HepG2 (cell line): ENCODE results near the gene LOXL3. TPM values are rescaled to one million over a fixed set of nuclear protein-coding genes. Genes with fewer than 3 reads are reported as not detected.
A peak's percentile ranks its signal among the peaks of the same experiment; 100 is the strongest.

ENCODE experiments used
- ATAD3A ChIP-seq: sonication (generic); formaldehyde crosslinking; IDR thresholded peaks from 2 replicates; pipeline ENCODE4 v1.4.0; 2020; ENCODE audit warnings: missing genetic modification reagents
- CBX1 ChIP-seq: IDR thresholded peaks from one replicate; pipeline ENCODE4 v1.6.1; 2016; ENCODE audit warnings: antibody characterized with exemption, low read depth
- ELF4 ChIP-seq: sonication (generic); formaldehyde crosslinking; IDR thresholded peaks from 2 replicates; pipeline ENCODE4 v1.5.0; 2020; ENCODE audit warnings: missing genetic modification reagents, mild to moderate bottlenecking, moderate library complexity, borderline replicate concordance
- FOXJ3 ChIP-seq: sonication (generic); formaldehyde crosslinking; IDR thresholded peaks from 2 replicates; pipeline ENCODE4 v1.4.0; 2020; ENCODE audit warnings: missing genetic modification reagents, mild to moderate bottlenecking, borderline replicate concordance
- GPN1 ChIP-seq: sonication (generic); formaldehyde crosslinking; IDR thresholded peaks from 2 replicates; pipeline ENCODE4 v1.5.1; 2020; ENCODE audit warnings: missing genetic modification reagents, borderline replicate concordance
- GZF1 ChIP-seq: sonication (generic); formaldehyde crosslinking; IDR thresholded peaks from 2 replicates; pipeline ENCODE4 v1.5.1; 2020; ENCODE audit warnings: mild to moderate bottlenecking, missing genetic modification reagents
- HES4 ChIP-seq: sonication (generic); formaldehyde crosslinking; IDR thresholded peaks from 2 replicates; pipeline ENCODE4 v1.9.0; 2021; ENCODE audit warnings: mild to moderate bottlenecking, missing genetic modification reagents, borderline replicate concordance
- MXD4 ChIP-seq: IDR thresholded peaks from 2 replicates; pipeline ENCODE4 v1.6.1; 2016; ENCODE audit warnings: mild to moderate bottlenecking, missing biosample characterization, missing genetic modification reagents
- NFE2L2 ChIP-seq: fragments of 150-350 bp; IDR thresholded peaks from 2 replicates; pipeline ENCODE4 v1.6.1; 2014; ENCODE audit warnings: low read length
- NFYB ChIP-seq: sonication (generic); formaldehyde crosslinking; IDR thresholded peaks from 2 replicates; pipeline ENCODE4 v1.4.0; 2020; ENCODE audit warnings: missing genetic modification reagents
- POLR2AphosphoS5 ChIP-seq: IDR thresholded peaks from 2 replicates; pipeline ENCODE4 v1.6.1; 2012; ENCODE audit warnings: low read depth, low read length
- RAD21 ChIP-seq: fragments of 450-650 bp; formaldehyde crosslinking; IDR thresholded peaks from 2 replicates; pipeline ENCODE4 v1.5.0; 2020; ENCODE audit warnings: mild to moderate bottlenecking
- RARA ChIP-seq: IDR thresholded peaks from 2 replicates; pipeline ENCODE4 v1.6.1; 2016; ENCODE audit warnings: missing genetic modification reagents, missing compliant biosample characterization
- SMAD1 ChIP-seq: sonication (generic); formaldehyde crosslinking; IDR thresholded peaks from 2 replicates; pipeline ENCODE4 v1.4.0; 2020; ENCODE audit warnings: missing genetic modification reagents, low read depth, mild to moderate bottlenecking, borderline replicate concordance
- SP4 ChIP-seq: sonication (generic); formaldehyde crosslinking; IDR thresholded peaks from 2 replicates; pipeline ENCODE4 v1.8.1; 2023; ENCODE audit warnings: mild to moderate bottlenecking, missing genetic modification reagents
- ZFYVE20 ChIP-seq: sonication (generic); formaldehyde crosslinking; IDR thresholded peaks from 2 replicates; pipeline ENCODE4 v1.8.0; 2023; ENCODE audit warnings: low read depth, mild to moderate bottlenecking, moderate library complexity, missing genetic modification reagents, borderline replicate concordance
- ZNF17 ChIP-seq: sonication (generic); formaldehyde crosslinking; IDR thresholded peaks from 2 replicates; pipeline ENCODE4 v1.5.0; 2020; ENCODE audit warnings: mild to moderate bottlenecking, missing genetic modification reagents
- ZNF253 ChIP-seq: sonication (generic); formaldehyde crosslinking; IDR thresholded peaks from 2 replicates; pipeline ENCODE4 v1.8.0; 2022; ENCODE audit warnings: mild to moderate bottlenecking, missing genetic modification reagents, borderline replicate concordance
- ZNF317 ChIP-seq: sonication (generic); formaldehyde crosslinking; IDR thresholded peaks from 2 replicates; pipeline ENCODE4 v1.5.0; 2020; ENCODE audit warnings: mild to moderate bottlenecking, missing genetic modification reagents
- ZNF446 ChIP-seq: sonication (generic); formaldehyde crosslinking; IDR thresholded peaks from 2 replicates; pipeline ENCODE4 v1.5.0; 2020; ENCODE audit warnings: mild to moderate bottlenecking, missing genetic modification reagents
- ZNF468 ChIP-seq: sonication (generic); formaldehyde crosslinking; IDR thresholded peaks from 2 replicates; pipeline ENCODE4 v1.8.0; 2022; ENCODE audit warnings: mild to moderate bottlenecking, moderate library complexity, missing genetic modification reagents
- ZNF550 ChIP-seq: sonication (generic); formaldehyde crosslinking; IDR thresholded peaks from 2 replicates; pipeline ENCODE4 v1.4.0; 2020; ENCODE audit warnings: mild to moderate bottlenecking, missing genetic modification reagents, borderline replicate concordance
- ZNF557 ChIP-seq: sonication (generic); formaldehyde crosslinking; IDR thresholded peaks from 2 replicates; pipeline ENCODE4 v1.4.0; 2020; ENCODE audit warnings: missing genetic modification reagents
- polyA plus RNA-seq, 8 experiments: library from polyadenylated mRNA; depleted of rRNA in 3 of 8; stranded (reverse) in 7 of 8; unstranded in 1 of 8; fragments of >200 nt; fragmentation: Illumina TruSeq in 4 of 8; extraction: Trizol in 4 of 8; gene quantifications; 2 replicates each; pipeline versions ENCODE4 v1.2.1 to v1.2.3, GENCODE V29; 2011 to 2016; ENCODE audit warnings: low read depth in 4 of 8, missing spikeins in 1 of 8, mixed read lengths in 1 of 8; ENCODE audit not compliant: insufficient read depth in 1 of 8
- total RNA-seq, 5 experiments: library from RNA; depleted of rRNA; stranded (reverse); fragments of >200 nt; fragmentation: Illumina TruSeq; extraction: Trizol; gene quantifications; 2 replicates each; pipeline ENCODE4 v1.2.3, GENCODE V29; 2016; ENCODE audit warnings: low read depth in 1 of 5
- TF ChIP-seq, protein P1 (sequence below): IDR thresholded peaks from 2 replicates; pipeline ENCODE4 v1.6.1; 2018; ENCODE audit warnings: missing genetic modification reagents
- TF ChIP-seq, protein P2 (sequence below): IDR thresholded peaks from 2 replicates; pipeline ENCODE4 v1.6.1; 2012; ENCODE audit warnings: low read depth, low read length, improper control_type of control experiment
- TF ChIP-seq, protein P3 (sequence below): sonication (generic); formaldehyde crosslinking; IDR thresholded peaks from 2 replicates; pipeline ENCODE4 v1.5.0; 2020; ENCODE audit warnings: missing genetic modification reagents, mild to moderate bottlenecking, borderline replicate concordance
- TF ChIP-seq, protein P4 (sequence below): sonication (generic); formaldehyde crosslinking; conservative IDR thresholded peaks from 2 replicates; pipeline ENCODE4 v1.8.1; 2023; ENCODE audit warnings: missing genetic modification reagents

LOXL3 gene
- total and polyA plus RNA-seq, 2 of the 13 experiments (the other 11 are each of a cell fraction or from before 2014, with no cell fraction given) = 0.55 to 6.5 TPM

DNA sequence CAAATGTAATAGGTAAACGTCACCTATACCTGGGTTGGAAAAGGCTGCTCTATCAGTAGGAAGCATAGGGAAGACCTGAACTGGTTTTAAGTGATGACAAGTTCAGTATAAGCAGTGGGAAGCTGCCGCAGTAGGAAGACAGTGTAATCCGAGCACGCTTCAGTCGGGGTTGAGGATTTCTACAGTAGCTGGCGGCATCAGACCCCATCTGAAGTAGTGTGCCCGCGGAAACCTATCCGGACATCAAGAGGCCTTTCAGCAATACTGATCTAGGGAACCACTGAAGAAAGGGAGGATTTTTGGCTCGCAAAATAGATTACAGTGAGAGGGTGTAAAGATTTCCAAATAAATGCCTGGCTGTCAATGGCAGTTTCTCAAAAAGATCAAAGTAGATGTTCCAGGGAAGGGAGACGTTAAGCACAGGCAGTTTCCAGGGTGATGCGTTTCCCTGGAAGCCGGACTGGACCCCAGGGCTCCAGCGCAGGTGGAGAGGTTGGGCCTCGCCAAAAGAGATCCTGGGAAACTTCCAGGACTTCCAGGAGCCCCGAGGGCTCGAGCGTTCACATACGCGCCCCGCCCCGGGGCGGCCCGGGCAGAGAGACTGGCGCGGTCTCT, 5.3 kb downstream of the LOXL3 start (continued):
- TF ChIP-seq ZNF550 (CRISPR knock-in tag) (no peak), ZNF557 (CRISPR knock-in tag) (no peak), HES4 (CRISPR knock-in tag) (no peak), GPN1 (no peak), NFYB (no peak), ELF4 (no peak), ZNF446 (no peak), SMAD1 (CRISPR knock-in tag) (no peak), POLR2AphosphoS5 (no peak), ZNF253 (CRISPR knock-in tag) (no peak), RARA (CRISPR knock-in tag) (no peak), NFE2L2 (no peak), RAD21 (CRISPR knock-in tag) (no peak), CBX1 (no peak), FOXJ3 (CRISPR knock-in tag) (no peak), ZNF317 (CRISPR knock-in tag) (0 out of 2 replicates have a peak, but pooled peaks have one; percentile 40), ZNF468 (CRISPR knock-in tag) (no peak), MXD4 (no peak), SP4 (0 out of 2 replicates have a peak, but pooled peaks have one; percentile 61), ZFYVE20 (CRISPR knock-in tag) (no peak), GZF1 (CRISPR knock-in tag) (no peak), ZNF17 (CRISPR knock-in tag) (no peak), ATAD3A (no peak)
- TF ChIP-seq, protein P1, sequence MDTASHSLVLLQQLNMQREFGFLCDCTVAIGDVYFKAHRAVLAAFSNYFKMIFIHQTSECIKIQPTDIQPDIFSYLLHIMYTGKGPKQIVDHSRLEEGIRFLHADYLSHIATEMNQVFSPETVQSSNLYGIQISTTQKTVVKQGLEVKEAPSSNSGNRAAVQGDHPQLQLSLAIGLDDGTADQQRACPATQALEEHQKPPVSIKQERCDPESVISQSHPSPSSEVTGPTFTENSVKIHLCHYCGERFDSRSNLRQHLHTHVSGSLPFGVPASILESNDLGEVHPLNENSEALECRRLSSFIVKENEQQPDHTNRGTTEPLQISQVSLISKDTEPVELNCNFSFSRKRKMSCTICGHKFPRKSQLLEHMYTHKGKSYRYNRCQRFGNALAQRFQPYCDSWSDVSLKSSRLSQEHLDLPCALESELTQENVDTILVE = no peak
- TF ChIP-seq, protein P2, sequence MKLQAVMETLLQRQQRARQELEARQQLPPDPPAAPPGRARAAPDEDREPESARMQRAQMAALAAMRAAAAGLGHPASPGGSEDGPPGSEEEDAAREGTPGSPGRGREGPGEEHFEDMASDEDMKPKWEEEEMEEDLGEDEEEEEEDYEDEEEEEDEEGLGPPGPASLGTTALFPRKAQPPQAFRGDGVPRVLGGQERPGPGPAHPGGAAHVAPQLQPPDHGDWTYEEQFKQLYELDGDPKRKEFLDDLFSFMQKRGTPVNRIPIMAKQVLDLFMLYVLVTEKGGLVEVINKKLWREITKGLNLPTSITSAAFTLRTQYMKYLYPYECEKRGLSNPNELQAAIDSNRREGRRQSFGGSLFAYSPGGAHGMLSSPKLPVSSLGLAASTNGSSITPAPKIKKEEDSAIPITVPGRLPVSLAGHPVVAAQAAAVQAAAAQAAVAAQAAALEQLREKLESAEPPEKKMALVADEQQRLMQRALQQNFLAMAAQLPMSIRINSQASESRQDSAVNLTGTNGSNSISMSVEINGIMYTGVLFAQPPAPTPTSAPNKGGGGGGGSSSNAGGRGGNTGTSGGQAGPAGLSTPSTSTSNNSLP = no peak
- TF ChIP-seq, protein P3, sequence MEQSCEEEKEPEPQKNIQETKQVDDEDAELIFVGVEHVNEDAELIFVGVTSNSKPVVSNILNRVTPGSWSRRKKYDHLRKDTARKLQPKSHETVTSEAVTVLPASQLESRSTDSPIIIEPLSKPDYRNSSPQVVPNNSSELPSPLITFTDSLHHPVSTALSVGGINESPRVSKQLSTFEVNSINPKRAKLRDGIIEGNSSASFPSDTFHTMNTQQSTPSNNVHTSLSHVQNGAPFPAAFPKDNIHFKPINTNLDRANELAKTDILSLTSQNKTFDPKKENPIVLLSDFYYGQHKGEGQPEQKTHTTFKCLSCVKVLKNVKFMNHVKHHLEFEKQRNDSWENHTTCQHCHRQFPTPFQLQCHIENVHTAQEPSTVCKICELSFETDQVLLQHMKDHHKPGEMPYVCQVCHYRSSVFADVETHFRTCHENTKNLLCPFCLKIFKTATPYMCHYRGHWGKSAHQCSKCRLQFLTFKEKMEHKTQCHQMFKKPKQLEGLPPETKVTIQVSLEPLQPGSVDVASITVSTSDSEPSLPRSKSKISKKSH = no peak
- TF ChIP-seq, protein P4, sequence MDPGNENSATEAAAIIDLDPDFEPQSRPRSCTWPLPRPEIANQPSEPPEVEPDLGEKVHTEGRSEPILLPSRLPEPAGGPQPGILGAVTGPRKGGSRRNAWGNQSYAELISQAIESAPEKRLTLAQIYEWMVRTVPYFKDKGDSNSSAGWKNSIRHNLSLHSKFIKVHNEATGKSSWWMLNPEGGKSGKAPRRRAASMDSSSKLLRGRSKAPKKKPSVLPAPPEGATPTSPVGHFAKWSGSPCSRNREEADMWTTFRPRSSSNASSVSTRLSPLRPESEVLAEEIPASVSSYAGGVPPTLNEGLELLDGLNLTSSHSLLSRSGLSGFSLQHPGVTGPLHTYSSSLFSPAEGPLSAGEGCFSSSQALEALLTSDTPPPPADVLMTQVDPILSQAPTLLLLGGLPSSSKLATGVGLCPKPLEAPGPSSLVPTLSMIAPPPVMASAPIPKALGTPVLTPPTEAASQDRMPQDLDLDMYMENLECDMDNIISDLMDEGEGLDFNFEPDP (CRISPR knock-in tag) = 0 out of 2 replicates have a peak, but pooled peaks have one; percentile 84
